IPS-15b (cell line): ENCODE results near the gene RSPH9.

Experiments used
- H3K27me3 ChIP-seq: one replicate; pipeline ENCODE4 v1.6.1; 2013; ENCODE audit warnings: low read length; ENCODE audit not compliant: control insufficient read depth, insufficient read depth
- H3K36me3 ChIP-seq: one replicate; pipeline ENCODE4 v1.6.1; 2013; ENCODE audit warnings: low read length; ENCODE audit not compliant: control insufficient read depth, insufficient read depth
- H3K4me1 ChIP-seq: one replicate; pipeline ENCODE4 v1.6.1; 2013; ENCODE audit warnings: mild to moderate bottlenecking, low read length; ENCODE audit not compliant: control insufficient read depth, insufficient read depth
- H3K4me3 ChIP-seq: one replicate; pipeline ENCODE4 v1.5.1; 2013; ENCODE audit warnings: low read depth, low read length
- H3K9ac ChIP-seq: one replicate; pipeline ENCODE4 v1.6.1; 2013; ENCODE audit warnings: low read depth, mild to moderate bottlenecking, low read length
- H3K9me3 ChIP-seq: one replicate; pipeline ENCODE4 v1.6.1; 2013; ENCODE audit warnings: mild to moderate bottlenecking, low read length; ENCODE audit not compliant: control insufficient read depth, insufficient read depth

Gene RSPH9

DNA sequence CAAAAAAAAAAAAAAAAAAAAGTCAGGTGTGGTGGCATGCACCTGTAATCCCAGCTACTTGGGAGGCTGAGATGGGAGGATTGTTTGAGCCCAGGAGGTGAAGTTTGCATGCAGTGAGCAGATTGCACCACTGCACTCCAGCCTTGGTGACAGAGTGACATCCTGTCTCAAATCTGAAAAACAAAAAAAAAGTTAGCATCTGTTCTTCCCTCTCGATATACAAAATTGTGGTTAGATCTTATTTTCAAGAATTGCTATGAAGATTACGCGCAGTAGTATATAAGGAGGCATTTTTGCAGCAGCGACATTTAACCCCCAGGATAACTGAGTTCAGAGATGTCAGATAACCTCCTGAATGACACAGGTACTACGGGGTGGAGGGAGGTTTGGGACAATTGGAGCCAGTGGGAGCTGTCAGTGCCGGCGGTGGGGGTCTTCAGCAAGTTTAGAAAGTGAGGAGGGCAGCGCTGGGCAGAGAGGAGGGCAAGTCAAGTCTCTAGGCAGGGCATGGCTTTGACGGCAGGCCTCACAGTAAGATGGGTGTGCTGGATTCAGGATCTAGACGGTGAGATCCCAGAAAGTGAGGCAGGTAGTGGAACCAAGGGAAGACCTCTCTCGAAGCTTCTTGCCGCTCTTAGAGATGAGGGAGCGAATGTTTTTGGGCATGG lies 68.9 kb downstream of the RSPH9 start:
- peaks cover 6% of the 10 kb centered on the region for H3K4me1 ChIP-seq
- no peaks in the 10 kb centered on the region for H3K27me3 ChIP-seq
- H3K9me3 ChIP-seq = no peaks in the 10 kb centered on the region
- H3K36me3 ChIP-seq = no peaks in the 10 kb centered on the region
- H3K9ac ChIP-seq = no peak overlapping the region
- H3K4me3 ChIP-seq = no peak overlapping the region

GRCh38 chr6:43714311-43715055 lies 69.6 kb downstream of the RSPH9 start:
- no peak overlapping the region for H3K9ac ChIP-seq
- H3K27me3 ChIP-seq = no peaks in the 10 kb centered on the region
- H3K36me3 ChIP-seq = no peaks in the 10 kb centered on the region
- no peak overlapping the region for H3K4me3 ChIP-seq
- H3K4me1 ChIP-seq = peaks cover 3% of the 10 kb centered on the region
- no peaks in the 10 kb centered on the region for H3K9me3 ChIP-seq

DNA sequence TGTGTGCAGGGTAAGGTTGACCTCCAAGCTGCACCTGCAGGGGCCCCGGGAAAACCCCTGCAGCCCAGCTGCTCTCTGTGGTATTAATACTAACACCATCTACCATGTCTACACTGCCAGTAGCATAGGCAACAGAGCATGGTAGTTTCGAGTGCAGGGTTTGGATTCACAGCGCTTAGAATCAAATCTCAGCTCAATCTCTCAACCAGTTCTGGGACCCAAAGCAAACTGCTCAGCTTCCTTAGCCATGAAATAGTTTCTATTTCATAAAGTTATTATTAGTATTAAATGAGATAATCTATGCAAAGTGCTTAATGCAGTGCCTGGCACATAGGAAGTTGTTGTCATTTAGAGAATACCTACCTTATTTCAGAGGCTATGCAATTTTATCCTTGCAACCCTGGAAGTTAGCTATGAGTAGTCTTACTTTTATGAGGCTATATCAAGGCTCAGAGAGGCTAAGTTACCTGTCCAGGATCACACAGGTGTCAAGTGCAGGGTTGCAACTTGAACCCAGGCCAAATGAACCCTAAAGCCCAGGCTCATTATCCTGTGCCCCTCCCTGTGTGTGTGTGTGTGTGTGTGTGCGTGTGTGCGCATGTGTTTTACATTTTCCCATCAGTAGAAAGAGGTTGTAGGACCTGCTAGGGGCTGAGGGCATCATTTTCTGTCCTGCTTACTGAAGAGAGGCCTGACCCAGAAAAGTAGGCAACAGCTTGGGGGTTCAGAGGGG lies 70.4 kb downstream of the RSPH9 start:
- H3K27me3 ChIP-seq = no peaks in the 10 kb centered on the region
- H3K36me3 ChIP-seq = no peaks in the 10 kb centered on the region
- no peak overlapping the region for H3K9ac ChIP-seq
- H3K4me1 ChIP-seq = peaks cover 3% of the 10 kb centered on the region
- no peak overlapping the region for H3K4me3 ChIP-seq
- no peaks in the 10 kb centered on the region for H3K9me3 ChIP-seq

GRCh38 chr6:43716099-43716498 lies 71.3 kb downstream of the RSPH9 start:
- no peak overlapping the region for H3K4me3 ChIP-seq
- H3K4me1 ChIP-seq = peaks cover 3% of the 10 kb centered on the region
- H3K27me3 ChIP-seq = no peaks in the 10 kb centered on the region
- H3K9ac ChIP-seq = no peak overlapping the region
- no peaks in the 10 kb centered on the region for H3K9me3 ChIP-seq
- H3K36me3 ChIP-seq = no peaks in the 10 kb centered on the region

DNA sequence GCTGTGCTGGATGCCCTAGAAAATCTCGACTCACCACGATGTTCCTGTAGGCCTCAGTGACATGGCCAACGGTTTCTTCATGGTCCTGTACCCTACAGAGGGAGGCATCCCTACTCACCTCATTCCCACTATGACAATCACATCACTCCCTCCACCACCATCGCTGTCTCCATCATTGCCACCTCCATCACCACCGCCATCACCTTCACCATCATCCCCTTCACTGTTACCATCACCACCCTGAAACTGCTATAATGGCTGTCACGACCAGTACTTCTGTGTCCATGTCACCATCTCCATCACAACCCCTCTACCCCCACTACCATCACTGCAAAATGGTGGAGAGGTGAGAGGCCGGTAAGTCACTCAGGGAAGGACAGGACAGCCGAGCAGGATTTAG lies 72.6 kb downstream of the RSPH9 start:
- H3K9me3 ChIP-seq = no peaks in the 10 kb centered on the region
- no peak overlapping the region for H3K4me3 ChIP-seq
- peaks cover 3% of the 10 kb centered on the region for H3K4me1 ChIP-seq
- H3K27me3 ChIP-seq = no peaks in the 10 kb centered on the region
- no peak overlapping the region for H3K9ac ChIP-seq
- no peaks in the 10 kb centered on the region for H3K36me3 ChIP-seq

- H3K9ac ChIP-seq = no peak overlapping the region
- H3K9me3 ChIP-seq = no peaks in the 10 kb centered on the region
- H3K36me3 ChIP-seq = no peaks in the 10 kb centered on the region
- no peak overlapping the region for H3K4me3 ChIP-seq
- no peaks in the 10 kb centered on the region for H3K27me3 ChIP-seq
- H3K4me1 ChIP-seq = peaks cover 3% of the 10 kb centered on the region
Observed at GRCh38 chr6:43717822-43718221, 73.0 kb downstream of the RSPH9 start.

- Histone ChIP-seq H3K9me3 (no peaks in the 10 kb centered on the region), H3K9ac (no peak overlapping the region), H3K4me1 (peaks cover 3% of the 10 kb centered on the region), H3K4me3 (no peak overlapping the region), H3K36me3 (no peaks in the 10 kb centered on the region), H3K27me3 (no peaks in the 10 kb centered on the region)
Observed at GRCh38 chr6:43718387-43719105, 73.7 kb downstream of the RSPH9 start.

GRCh38 chr6:43719511-43719910 lies 74.7 kb downstream of the RSPH9 start:
- H3K4me1 ChIP-seq = no peaks in the 10 kb centered on the region
- H3K36me3 ChIP-seq = no peaks in the 10 kb centered on the region
- no peak overlapping the region for H3K9ac ChIP-seq
- H3K9me3 ChIP-seq = no peaks in the 10 kb centered on the region
- H3K4me3 ChIP-seq = no peak overlapping the region
- no peaks in the 10 kb centered on the region for H3K27me3 ChIP-seq

DNA sequence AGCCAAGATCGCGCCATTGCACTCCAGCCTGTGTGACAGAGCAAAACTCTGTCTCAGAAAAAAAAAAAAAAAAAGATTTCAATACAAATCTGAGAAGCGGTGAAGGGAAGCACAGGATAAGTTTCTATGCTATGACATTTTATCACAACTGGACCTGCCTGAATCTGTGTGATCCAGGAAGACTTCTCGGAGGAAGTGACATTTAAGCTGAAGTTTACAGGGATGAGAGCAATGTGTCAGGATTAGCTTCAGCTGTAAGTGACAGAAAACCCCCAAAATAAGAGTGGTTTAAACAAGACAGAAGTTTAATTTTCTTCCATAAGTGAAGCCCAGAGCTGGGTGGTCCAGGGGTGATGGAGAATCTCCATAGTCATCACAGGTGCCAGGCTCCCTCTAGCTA lies 76.2 kb downstream of the RSPH9 start:
- no peak overlapping the region for H3K9ac ChIP-seq
- H3K9me3 ChIP-seq = no peaks in the 10 kb centered on the region
- no peaks in the 10 kb centered on the region for H3K4me1 ChIP-seq
- no peaks in the 10 kb centered on the region for H3K36me3 ChIP-seq
- no peak overlapping the region for H3K4me3 ChIP-seq
- H3K27me3 ChIP-seq = no peaks in the 10 kb centered on the region
